HG03097 (cell line): ENCODE results near the gene TMEM208.
A peak's percentile ranks its signal among the peaks of the same experiment; 100 is the strongest.

Experiments
- ATAC-seq: cut with Tn5 transposase; IDR thresholded peaks from one replicate; pipeline ENCODE4 v1.9.1; 2021; ENCODE audit not compliant: unreplicated experiment, low FRiP score

The TMEM208 gene

GRCh38 chr16:67226804-67227566, at the start of gene TMEM208:
Gene TMEM208, plus strand, starts transcription at chr16:67227130. Its CDS starts 89 bp downstream, at chr16:67227219.
- ATAC-seq: peak; percentile 89

DNA sequence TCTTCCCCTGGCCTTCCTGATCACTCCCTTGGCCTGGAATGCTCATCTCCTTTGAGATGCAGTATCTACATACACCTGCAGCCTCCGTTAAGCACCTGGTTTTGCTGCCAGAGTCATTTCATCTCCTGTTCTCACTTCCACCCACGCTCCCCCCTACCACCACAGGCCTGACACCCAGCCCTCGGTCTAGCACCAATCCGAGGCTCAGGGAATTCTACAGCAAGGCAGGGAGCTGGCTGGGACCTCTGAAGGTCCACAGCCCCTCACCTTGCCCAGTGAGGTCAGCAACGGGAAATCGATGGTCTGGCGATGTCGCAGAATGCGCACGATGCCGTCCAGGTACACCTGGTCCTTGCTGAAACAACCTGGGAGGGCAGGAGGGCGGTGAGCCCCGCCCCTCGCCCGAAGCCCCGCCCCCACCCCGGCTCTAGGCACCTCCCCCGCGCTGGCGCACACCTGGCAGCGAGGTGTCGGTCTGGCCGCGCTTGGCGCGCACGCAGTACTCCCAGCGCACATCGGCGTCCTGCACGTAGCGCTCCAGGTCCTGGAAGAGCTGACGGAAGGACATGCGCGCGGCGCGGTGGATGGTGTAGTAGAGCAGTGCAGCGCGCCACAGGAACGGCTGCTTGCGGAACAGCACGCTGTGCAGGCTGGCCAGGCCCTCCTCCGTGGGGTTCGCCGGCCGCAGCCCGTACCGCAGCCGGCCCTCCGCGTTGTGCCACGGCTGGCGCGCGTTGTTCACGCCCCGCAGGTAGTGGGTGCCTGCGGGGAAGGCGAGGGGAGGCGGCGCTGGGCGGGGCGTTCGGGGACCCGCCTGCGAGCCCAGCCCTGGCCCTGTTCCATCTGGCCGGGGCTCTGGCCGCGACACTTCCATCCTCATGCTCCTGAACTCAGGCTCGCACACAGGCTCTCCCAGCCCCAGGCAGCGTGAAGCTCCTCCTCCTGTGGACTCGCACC, 48.9 kb upstream of the TMEM208 start:
- no peak for ATAC-seq

GRCh38 chr16:67179421-67180080, 47.4 kb upstream of the TMEM208 start:
- no peak for ATAC-seq

GRCh38 chr16:67180166-67180565, 46.8 kb upstream of the TMEM208 start:
- ATAC-seq: no peak

DNA sequence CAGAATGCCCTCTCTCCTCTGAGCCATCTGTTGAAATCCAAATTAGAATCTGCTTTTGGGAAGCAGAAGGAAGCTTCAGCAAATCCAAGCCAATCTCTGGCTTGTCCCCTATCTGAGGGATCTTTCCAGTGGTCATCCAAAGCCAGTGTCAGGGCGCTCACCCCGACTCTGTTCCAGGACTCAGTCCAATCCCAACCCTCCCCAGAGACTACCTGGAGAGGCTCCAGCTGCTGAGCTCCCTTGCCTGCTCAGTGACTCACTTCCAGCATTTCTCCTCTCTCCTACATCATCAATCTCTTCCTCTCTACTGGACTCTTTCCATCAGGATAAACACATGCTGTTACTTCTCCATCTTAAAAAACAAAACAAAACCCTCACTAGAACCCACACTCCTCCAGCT, 45.6 kb upstream of the TMEM208 start:
- ATAC-seq: no peak

GRCh38 chr16:67182288-67182687, 44.6 kb upstream of the TMEM208 start:
- ATAC-seq: no peak

- ATAC-seq: no peak
Measured at GRCh38 chr16:67183284-67183626, 43.7 kb upstream of the TMEM208 start.

DNA sequence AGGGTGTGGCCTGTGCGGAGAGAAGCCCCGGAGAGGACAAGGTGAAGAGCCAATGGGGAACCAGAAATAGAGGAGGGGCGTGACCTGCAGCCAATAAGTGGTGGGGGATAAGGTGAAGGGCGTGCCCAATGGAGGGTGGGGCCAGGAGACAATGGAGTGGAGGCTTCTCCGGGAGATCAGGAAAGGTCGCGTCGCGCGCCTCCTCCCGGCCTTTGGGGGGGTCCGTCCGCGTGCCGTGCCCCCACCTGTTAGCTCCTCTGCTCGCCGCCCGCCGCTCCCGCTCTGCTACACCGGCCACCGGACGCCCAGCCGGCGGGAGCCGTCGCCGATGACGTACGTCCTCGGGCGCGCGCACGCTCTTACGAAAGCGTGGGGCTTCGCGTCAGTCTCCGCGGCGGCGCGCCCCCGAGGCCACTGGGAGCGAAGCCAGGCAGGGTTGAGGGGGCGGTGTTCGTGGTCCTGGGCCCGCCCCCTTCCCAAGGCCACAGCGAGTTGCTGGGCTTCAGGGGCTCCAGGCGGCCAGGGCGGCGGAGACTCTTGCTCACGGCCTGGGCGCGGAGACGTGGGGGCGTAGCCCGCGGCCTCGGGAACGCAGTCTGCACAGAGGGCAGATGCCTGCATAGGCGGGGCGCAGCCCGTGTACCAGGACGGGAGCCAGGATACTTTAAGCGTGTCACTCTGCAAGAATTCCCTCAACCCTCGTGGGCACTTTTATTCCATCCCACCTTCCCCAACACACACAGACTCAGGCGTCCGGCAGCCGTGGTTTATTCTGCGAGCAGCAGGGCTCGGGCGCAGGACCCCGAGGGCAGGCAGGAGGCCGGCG, 43.1 kb upstream of the TMEM208 start, which contains the start of gene MATCAP1:
Gene MATCAP1 (minus strand): TSS at position 337 of the 826 bp plus-strand sequence. CDS start 3,353 bp downstream, outside the sequence.
- ATAC-seq: peak; percentile 70

DNA sequence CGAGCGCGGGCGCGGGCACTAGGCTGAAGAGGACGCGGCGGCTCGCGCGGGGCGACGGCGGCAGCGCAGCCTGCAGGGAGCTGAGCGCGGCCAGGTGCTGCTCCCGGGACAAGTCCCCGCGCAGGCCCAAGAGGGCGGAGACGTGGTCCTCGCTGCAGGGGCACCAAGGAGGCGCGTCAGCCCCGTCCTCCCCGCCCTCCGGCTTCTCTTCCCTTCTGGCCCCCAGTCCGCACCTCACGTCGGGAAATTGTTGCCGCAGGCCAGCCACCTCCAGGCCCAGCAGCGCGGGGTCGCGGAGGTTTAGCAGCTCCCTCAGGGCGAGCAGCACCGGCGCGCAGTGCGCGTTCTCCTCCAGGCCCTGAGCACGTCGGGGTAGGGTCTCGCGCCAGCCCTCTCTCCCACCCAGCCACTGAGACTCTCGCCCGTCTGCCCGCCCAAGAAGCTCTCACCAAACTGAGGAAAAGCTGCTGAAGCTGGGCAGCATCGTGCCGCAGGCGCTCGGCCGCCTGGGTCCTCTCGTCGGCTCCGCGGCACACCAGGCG, 42.4 kb upstream of the TMEM208 start:
- no peak for ATAC-seq

GRCh38 chr16:67184995-67185650, 41.8 kb upstream of the TMEM208 start:
- peak; percentile 32 for ATAC-seq

- no peak for ATAC-seq
Measured at GRCh38 chr16:67185651-67186134, 41.2 kb upstream of the TMEM208 start.

DNA sequence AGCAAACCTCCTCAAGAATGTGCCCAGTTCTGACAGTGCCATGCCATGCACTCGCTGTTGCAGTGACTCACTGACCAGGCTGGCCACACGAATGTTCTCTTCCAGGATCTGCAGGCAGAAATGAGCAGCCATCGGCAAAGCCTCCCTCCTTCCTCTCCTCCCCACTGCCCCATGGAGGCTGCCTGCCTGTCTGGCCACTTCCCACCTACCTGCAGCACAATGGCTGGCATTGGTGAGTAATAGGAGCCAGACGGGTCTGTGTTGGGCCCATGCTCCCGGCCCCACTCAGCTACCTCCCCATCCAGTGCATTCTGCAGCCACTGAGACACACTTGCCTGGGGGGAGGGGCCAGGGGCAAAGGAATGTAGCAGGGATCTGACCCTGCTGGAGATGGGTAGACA, 40.4 kb upstream of the TMEM208 start:
- ATAC-seq: no peak

GRCh38 chr16:67187175-67187890, 39.6 kb upstream of the TMEM208 start:
- no peak for ATAC-seq

GRCh38 chr16:67188323-67188722, 38.6 kb upstream of the TMEM208 start:
- ATAC-seq: no peak

DNA sequence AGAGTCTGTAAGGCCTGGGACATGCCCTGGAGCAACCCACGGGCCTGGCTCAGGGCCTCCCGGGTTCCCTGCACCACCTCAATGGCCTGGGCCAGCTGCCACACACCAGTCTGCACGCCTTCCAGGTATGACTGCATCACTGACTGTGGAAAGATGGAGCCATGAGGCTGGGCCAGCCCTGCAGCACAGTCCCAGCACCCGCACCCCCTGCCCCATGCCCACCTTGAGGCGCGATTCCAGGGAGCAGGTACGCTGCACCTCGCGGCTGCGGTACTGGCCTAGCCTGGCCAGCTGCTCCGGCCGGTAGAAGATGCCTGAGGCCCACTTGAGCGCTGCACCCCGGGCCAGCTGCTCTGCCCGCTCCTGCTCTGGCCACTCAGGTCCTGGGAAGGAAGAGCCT, 38.1 kb upstream of the TMEM208 start:
- ATAC-seq: no peak

- ATAC-seq: no peak
Measured at GRCh38 chr16:67190041-67190440, 36.9 kb upstream of the TMEM208 start, which contains the start of gene EXOC3L1. Gene EXOC3L1, minus strand, starts transcription at chr16:67190136. Its CDS starts 460 bp downstream, at chr16:67189676.

- ATAC-seq: no peak
Measured at GRCh38 chr16:67190448-67191399, 36.2 kb upstream of the TMEM208 start.
